WTC11 (cell line): ENCODE measurements around the gene CCDC154.

Experiments used
- CTCF ChIP-seq: fragments of 200-600 bp; IDR thresholded peaks from 2 replicates; pipeline ENCODE4 v1.8.0; 2022; ENCODE audit warnings: antibody characterized with exemption
- TEAD1 ChIP-seq: sonication (generic); formaldehyde crosslinking; IDR thresholded peaks from 2 replicates; pipeline ENCODE4 v1.8.0; 2022; ENCODE audit warnings: mild to moderate bottlenecking, missing genetic modification reagents

DNA sequence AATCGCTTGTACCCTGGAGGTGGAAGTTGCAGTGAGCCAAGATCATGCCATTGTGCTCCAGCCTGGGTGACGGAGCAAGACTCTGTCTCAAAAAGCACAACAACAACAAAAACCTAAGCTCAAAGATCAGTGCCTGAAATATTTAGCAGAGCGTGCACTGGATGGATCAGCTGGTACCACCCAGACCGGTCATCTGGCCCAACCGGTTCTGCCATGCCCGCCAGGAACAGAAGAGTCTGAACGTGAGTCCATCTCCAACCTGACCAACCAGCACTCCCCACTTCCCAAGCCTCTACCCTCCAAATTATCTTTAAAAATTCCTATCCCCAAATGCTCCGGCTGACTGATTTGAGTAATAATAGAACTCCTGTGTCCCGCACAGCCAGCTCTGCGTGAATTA lies 22.3 kb downstream of the CCDC154 start:
- TF ChIP-seq CTCF, result no peak
- TF ChIP-seq TEAD1 (CRISPR knock-in tag), result no peak
